Measurements from ENCODE around the gene TBXT.

GRCh38 chr6:166176106-166176505 is 8.5 kb upstream of the TBXT start:
- TF ChIP-seq, protein P1, sequence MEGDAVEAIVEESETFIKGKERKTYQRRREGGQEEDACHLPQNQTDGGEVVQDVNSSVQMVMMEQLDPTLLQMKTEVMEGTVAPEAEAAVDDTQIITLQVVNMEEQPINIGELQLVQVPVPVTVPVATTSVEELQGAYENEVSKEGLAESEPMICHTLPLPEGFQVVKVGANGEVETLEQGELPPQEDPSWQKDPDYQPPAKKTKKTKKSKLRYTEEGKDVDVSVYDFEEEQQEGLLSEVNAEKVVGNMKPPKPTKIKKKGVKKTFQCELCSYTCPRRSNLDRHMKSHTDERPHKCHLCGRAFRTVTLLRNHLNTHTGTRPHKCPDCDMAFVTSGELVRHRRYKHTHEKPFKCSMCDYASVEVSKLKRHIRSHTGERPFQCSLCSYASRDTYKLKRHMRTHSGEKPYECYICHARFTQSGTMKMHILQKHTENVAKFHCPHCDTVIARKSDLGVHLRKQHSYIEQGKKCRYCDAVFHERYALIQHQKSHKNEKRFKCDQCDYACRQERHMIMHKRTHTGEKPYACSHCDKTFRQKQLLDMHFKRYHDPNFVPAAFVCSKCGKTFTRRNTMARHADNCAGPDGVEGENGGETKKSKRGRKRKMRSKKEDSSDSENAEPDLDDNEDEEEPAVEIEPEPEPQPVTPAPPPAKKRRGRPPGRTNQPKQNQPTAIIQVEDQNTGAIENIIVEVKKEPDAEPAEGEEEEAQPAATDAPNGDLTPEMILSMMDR (IDR thresholded peaks at IDR 0.05), result no peak
- no peak for TF ChIP-seq POLR2AphosphoS5 (IDR thresholded peaks at IDR 0.05)

Data from suprapubic skin (tissue), 3 donors.